HCT116 (cell line): ENCODE results near the gene STX5.

Experiments
- EZH2 ChIP-seq: fragments of 200-600 bp; sonication (generic); IDR thresholded peaks from 2 replicates; pipeline ENCODE4 v1.6.1; 2017; ENCODE audit warnings: antibody characterized with exemption, mixed run types
- EZH2phosphoT487 ChIP-seq: fragments of 200-600 bp; IDR thresholded peaks from 2 replicates; pipeline ENCODE4 v1.6.1; 2018; ENCODE audit warnings: antibody characterized with exemption, borderline replicate concordance
- POLR2A ChIP-seq: IDR thresholded peaks from 2 replicates; pipeline ENCODE4 v1.7.0; 2011; ENCODE audit warnings: borderline replicate concordance; ENCODE audit not compliant: insufficient read depth, insufficient read length; ENCODE audit errors: extremely low read depth
- SIN3A ChIP-seq: IDR thresholded peaks from 2 replicates; pipeline ENCODE4 v1.6.1; 2012; ENCODE audit warnings: low read depth
- SP1 ChIP-seq: IDR thresholded peaks from 2 replicates; pipeline ENCODE4 v1.6.1; 2012; ENCODE audit warnings: low read depth

- TF ChIP-seq POLR2A (no peak), SP1 (no peak), EZH2phosphoT487 (no peak), SIN3A (no peak), EZH2 (no peak)
Observed at GRCh38 chr11:62806611-62807121, 25.2 kb downstream of the STX5 start.
